Activated CD8-positive, alpha-beta memory T cell treated with anti-CD3 and anti-CD28 coated beads, Interleukin-2, amount 10 ng/mL, durations not matched to agents 7 days and 5 days (primary cell): ENCODE data around the gene GBGT1. TPM values are rescaled to one million over a fixed set of nuclear protein-coding genes. Genes with fewer than 3 reads are reported as not detected.

Experiments used
- ATAC-seq: fragments of 150-1000 bp; cut with Tn5 transposase; one replicate; pipeline ENCODE4 v1.10.0; 2021; ENCODE audit warnings: moderate library complexity
- CTCF ChIA-PET: fragments of 350-600 bp; sonication (Branson Sonifier 250); formaldehyde crosslinking; loops from one replicate; lab custom pipeline; 2021; ENCODE audit warnings: antibody characterized with exemption; lab: Charles Lee
- DNase-seq: peaks from one replicate; pipeline ENCODE4 v3.0.0-alpha.2; 2020
- H3K27ac Mint-ChIP-seq: one replicate; pipeline ENCODE4 v1.8.0; 2021; ENCODE audit warnings: mild to moderate bottlenecking, mixed read lengths
- H3K27me3 Mint-ChIP-seq: one replicate; pipeline ENCODE4 v1.8.0; 2021; ENCODE audit warnings: mixed read lengths
- H3K36me3 Mint-ChIP-seq: one replicate; pipeline ENCODE4 v1.8.0; 2021; ENCODE audit warnings: mild to moderate bottlenecking, mixed read lengths
- H3K4me1 Mint-ChIP-seq: one replicate; pipeline ENCODE4 v1.8.0; 2021; ENCODE audit warnings: mixed read lengths
- H3K4me3 Mint-ChIP-seq: one replicate; pipeline ENCODE4 v1.8.0; 2021; ENCODE audit warnings: mild to moderate bottlenecking, moderate library complexity, mixed read lengths
- H3K9me3 Mint-ChIP-seq: one replicate; pipeline ENCODE4 v1.8.0; 2022; ENCODE audit warnings: low read depth, mixed read lengths
- total RNA-seq, 2 experiments: library from RNA; stranded (reverse); gene quantifications; one replicate each; pipeline ENCODE4 v1.2.3, GENCODE V29; 2021

The GBGT1 gene
- total RNA-seq, 2 experiments from 2014 or later, result 3.9 to 5.7 TPM

DNA sequence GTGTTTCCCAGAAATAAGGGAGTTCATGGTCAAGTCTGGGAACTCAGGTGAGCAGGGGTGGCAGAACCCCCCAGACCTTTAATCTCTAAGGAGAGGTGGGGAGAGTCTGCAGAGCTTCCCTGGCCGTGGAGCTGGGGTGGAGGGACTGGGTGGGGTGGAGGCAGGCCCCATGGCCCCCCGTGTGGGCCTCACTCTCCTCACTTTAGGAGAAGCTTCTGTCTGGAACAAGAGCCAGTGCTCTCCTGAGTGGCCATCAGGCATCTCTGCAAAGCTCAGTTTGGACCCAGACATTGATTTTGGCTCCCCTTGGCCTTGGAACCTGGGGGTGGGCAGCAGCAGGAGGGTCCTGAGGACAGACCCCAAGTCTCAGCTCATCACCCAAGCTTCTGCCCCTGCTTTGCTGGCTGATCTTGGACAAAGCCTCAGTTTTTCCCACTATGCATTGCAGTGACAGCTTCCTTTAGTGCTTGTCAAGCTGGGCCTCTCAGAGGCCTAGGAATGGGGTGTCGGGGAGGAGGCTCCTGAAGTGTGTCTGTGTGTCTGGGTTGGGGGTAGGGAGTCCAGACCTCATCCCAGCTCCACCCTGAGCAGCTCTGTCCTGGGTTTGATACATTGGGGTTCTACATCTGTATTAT lies 3.5 kb upstream of the GBGT1 start:
- no peak for DNase-seq
- Mint-ChIP-seq H3K27ac (no peak overlapping the region), H3K4me1 (peaks cover 3% of the 10 kb centered on the region), H3K27me3 (peaks cover 23% of the 10 kb centered on the region), H3K4me3 (no peak overlapping the region), H3K36me3 (no peaks in the 10 kb centered on the region), H3K9me3 (no peaks in the 10 kb centered on the region)
- ATAC-seq, result no peak
- CTCF ChIA-PET, result interaction anchor here (1.1 to 2.2 kb wide), 3 partner anchors 13 to 145 kb away, joined by 3 to 4 read pairs (median 3); no protein-coding TSS in a partner anchor

DNA sequence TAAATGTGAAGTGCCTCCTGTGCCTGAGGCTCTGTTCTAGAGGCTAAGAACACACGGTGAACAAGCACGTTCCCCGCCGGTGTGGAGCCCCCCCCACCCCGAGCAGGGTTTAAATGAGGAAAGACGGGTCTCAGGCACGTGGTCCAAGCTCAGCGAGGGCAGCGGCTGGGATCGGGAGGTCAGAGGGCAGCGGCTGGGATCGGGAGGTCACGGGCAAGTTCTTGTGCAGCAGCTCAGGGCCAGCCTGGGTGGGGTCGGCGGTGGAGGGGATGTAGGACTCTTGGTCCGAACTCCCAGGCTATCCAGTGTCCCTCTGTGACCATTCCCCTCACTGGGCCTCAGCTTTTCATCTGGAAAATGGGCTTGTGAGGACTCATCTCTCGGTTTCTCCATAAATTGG lies 2.7 kb upstream of the GBGT1 start:
- CTCF ChIA-PET, result interaction anchor here (1.0 kb wide), 1 partner anchor 20 kb away, joined by 3 read pairs; no protein-coding TSS in a partner anchor
- Mint-ChIP-seq H3K9me3 (no peaks in the 10 kb centered on the region), H3K27ac (no peak overlapping the region), H3K27me3 (peaks cover 22% of the 10 kb centered on the region), H3K4me1 (peaks cover 3% of the 10 kb centered on the region), H3K36me3 (no peaks in the 10 kb centered on the region), H3K4me3 (no peak overlapping the region)
- no peak for ATAC-seq
- no peak for DNase-seq

DNA sequence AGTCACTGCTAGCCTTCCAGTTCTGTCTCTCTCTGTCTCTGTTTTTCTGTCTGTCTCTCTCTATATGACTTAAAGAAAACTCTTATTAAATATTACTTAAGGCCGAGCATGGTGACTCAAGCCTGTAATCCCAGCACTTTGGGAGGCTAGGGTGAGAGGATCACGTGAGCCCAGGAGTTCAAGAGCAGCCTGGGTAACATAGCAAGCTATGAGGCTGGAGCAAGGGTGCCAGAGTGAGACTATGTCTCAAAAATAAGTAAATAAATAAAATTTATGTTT lies 1.7 kb upstream of the GBGT1 start:
- Mint-ChIP-seq H3K36me3 (no peaks in the 10 kb centered on the region), H3K9me3 (no peaks in the 10 kb centered on the region), H3K27ac (no peak overlapping the region), H3K27me3 (peaks cover 26% of the 10 kb centered on the region), H3K4me3 (no peak overlapping the region), H3K4me1 (peaks cover 5% of the 10 kb centered on the region)
- CTCF ChIA-PET, result interaction anchor here (1.0 kb wide), 1 partner anchor 21 kb away, joined by 3 read pairs; no protein-coding TSS in a partner anchor
- ATAC-seq (no peak), DNase-seq (no peak)

DNA sequence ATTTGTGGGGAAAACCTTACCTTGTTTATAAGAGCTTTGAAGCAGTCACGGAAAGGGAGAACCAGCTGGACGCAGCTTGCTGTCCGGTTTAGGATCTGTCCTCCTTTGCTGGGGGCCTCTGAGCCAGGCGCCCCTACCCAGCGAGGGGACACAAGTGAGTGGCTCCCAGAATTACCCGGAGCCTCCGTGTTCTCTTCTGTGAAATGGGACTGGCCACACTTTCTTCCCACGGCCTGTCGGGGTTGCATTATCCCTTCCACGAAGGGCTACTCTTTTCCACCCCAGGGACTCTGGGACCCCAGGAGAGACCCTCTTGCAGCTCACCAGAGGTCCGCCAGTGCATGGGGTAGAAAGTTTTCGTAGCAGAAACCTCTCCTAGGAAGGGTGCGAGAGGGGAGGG lies 477 bp upstream of the GBGT1 start:
- H3K36me3 Mint-ChIP-seq, result no peaks in the 10 kb centered on the region
- no peak overlapping the region for H3K27ac Mint-ChIP-seq
- H3K27me3 Mint-ChIP-seq, result peaks cover 24% of the 10 kb centered on the region
- H3K9me3 Mint-ChIP-seq, result no peaks in the 10 kb centered on the region
- no peak for DNase-seq
- peaks cover 5% of the 10 kb centered on the region for H3K4me1 Mint-ChIP-seq
- peak overlapping the region; percentile 70 for H3K4me3 Mint-ChIP-seq
- CTCF ChIA-PET, result interaction anchor here (1.0 kb wide), 1 partner anchor 22 kb away, joined by 4 read pairs; no protein-coding TSS in a partner anchor
- no peak for ATAC-seq

DNA sequence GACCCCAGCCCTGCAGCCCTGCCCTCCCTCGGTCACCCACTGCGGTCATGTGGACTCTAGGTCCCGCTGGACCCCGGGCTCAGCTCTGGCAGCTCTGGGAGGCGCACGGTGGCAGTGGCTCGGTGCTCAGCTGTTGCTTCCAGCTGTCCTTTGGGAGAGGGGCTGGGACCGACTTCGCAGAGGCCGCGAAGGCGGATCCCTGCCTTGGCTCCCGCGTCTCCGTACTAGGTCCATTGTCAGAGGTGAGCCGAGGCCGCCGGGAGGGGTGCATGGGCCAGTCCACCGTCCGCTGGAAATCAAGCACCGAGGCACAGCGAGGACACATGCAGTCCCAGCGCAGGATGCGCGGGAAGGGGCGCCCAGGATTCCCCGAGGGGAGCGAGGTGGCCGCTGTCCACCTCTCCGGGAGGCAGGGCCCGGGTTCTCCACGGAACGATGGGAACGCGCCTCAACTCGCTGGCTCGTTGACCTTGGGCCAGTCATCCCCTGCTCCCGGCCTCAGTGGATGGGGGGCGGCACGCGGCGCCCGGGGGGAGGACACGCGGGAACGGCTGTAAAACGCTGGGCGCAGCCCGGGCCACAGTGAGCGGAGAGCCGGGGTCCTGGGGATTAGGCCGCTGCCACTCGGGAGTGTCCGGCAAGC lies 732 bp downstream of the GBGT1 start:
- no peak overlapping the region for H3K27ac Mint-ChIP-seq
- ATAC-seq, result no peak
- peak overlapping the region; percentile 11 for H3K4me3 Mint-ChIP-seq
- peaks cover 23% of the 10 kb centered on the region for H3K27me3 Mint-ChIP-seq
- CTCF ChIA-PET, result no interaction called here
- H3K9me3 Mint-ChIP-seq, result no peaks in the 10 kb centered on the region
- H3K36me3 Mint-ChIP-seq, result no peaks in the 10 kb centered on the region
- DNase-seq, result no peak
- peaks cover 5% of the 10 kb centered on the region for H3K4me1 Mint-ChIP-seq

DNA sequence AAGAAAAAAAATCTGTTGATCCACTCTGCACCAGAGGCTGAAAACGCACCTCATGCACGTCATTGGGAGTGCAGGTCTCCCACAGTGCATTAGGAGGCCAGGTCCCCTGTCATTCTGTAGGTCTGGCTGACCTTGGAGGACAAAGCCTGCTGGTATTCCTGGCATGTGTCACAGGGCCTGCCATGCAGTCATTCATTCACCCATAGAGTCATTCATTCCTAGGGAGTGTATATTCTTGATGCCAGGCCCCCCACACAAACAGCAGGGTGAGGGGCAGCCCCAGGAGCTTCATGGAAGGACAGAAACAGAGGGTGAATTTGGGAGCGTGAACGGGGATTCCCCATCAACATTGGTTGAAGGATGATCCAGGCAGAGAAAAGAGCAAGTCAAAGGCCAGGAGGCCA lies 2.2 kb downstream of the GBGT1 start:
- H3K4me1 Mint-ChIP-seq, result peaks cover 5% of the 10 kb centered on the region
- no peak for ATAC-seq
- no peak overlapping the region for H3K4me3 Mint-ChIP-seq
- no peaks in the 10 kb centered on the region for H3K9me3 Mint-ChIP-seq
- H3K27me3 Mint-ChIP-seq, result peaks cover 23% of the 10 kb centered on the region
- DNase-seq, result no peak
- no peak overlapping the region for H3K27ac Mint-ChIP-seq
- no peaks in the 10 kb centered on the region for H3K36me3 Mint-ChIP-seq
- CTCF ChIA-PET, result interaction anchor here (1.0 to 1.6 kb wide), 6 partner anchors 12 to 183 kb away, joined by 3 to 7 read pairs (median 4); partner anchors contain the start of gene GFI1B

DNA sequence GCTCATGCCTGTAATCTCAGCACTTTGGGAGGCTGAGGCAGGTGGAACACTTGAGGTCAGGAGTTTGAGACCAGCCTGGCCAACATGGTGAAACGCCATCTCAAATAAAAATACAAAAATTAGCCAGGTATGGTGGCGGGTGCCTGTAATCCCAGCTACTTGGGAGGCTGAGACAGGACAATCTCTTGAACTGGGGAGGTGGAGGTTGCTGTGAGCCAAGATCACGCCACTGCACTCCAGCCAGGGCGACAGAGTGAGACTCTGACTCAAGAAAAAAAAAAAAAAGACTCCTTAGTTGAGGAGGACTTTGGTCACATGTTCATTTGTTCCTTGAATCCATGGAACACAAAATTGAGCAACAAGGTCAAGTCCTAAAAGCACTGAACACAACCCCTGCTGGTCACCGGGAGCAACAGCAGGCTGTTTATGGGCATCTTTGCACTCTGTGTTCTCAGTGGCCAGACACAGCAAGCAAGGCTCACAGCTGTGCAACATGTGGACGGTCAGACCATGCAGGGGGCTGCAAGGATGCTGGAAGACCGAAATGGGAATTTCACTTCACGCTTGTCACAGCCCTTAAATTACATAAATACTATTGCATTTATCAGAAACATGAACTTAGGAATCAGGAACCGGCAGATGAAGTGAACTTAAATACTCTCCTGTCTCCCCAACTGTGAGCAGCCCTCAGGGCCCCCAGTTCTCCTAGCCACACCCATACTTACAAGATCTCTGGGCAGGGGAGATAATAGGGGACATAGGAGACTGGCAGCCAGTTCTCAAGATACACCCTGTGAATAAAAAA lies 2.8 kb downstream of the GBGT1 start:
- no peak overlapping the region for H3K4me3 Mint-ChIP-seq
- H3K9me3 Mint-ChIP-seq, result no peaks in the 10 kb centered on the region
- CTCF ChIA-PET, result interaction anchor here (0.8 to 1.7 kb wide), 11 partner anchors 10 to 183 kb away, joined by 3 to 7 read pairs (median 3); partner anchors contain the start of genes GFI1B and GTF3C5
- H3K27ac Mint-ChIP-seq, result no peak overlapping the region
- H3K4me1 Mint-ChIP-seq, result peaks cover 5% of the 10 kb centered on the region
- DNase-seq (peak; percentile 69), ATAC-seq (peak; percentile 77)
- H3K36me3 Mint-ChIP-seq, result no peaks in the 10 kb centered on the region
- peaks cover 19% of the 10 kb centered on the region for H3K27me3 Mint-ChIP-seq

DNA sequence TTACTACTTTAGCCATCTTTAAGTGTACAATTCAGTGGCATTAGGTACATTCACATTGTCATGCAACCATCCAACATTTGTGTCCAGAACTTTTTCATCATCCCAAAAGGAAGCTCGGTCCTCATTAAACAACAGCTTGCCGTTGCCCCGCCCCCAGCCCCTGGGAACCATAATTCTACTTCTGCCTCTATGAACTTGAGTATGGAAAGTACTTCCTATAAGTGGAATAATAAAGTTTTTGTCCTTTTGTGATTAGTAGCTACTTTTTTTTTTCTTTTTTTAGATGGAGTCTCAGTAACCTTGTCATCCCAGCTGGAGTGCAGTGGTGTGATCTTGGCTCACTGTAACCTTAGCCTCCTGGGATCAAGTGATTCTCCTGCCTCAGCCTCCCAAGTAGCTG lies 5.0 kb downstream of the GBGT1 start:
- DNase-seq (no peak), ATAC-seq (no peak)
- H3K4me1 Mint-ChIP-seq, result peaks cover 3% of the 10 kb centered on the region
- H3K4me3 Mint-ChIP-seq, result no peak overlapping the region
- peaks cover 14% of the 10 kb centered on the region for H3K27me3 Mint-ChIP-seq
- CTCF ChIA-PET, result interaction anchor here (0.7 to 2.8 kb wide), 8 partner anchors 9 to 579 kb away, joined by 3 to 10 read pairs (median 3); partner anchors contain the start of genes GTF3C5 and SARDH
- no peaks in the 10 kb centered on the region for H3K9me3 Mint-ChIP-seq
- H3K36me3 Mint-ChIP-seq, result no peaks in the 10 kb centered on the region
- no peak overlapping the region for H3K27ac Mint-ChIP-seq

DNA sequence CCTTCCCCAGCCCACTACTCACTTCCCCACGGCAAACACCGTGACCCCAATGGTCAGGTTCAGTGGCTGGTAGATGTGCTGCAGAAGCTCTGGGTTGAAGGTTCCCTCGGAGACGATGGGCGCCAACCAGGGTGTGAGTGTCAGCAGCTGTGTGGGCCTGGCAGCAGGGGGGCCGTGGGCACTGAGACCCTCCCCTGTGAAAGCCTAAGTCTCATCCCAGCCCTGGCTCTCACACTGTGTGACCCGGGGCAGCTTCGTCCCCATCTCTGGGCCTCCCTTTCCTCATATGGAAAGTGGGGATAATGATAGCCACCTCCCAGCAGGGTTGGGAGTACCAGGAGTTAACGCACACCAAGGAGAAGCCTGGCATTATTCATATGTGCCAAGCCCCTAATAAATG lies 8.6 kb downstream of the GBGT1 start:
- H3K9me3 Mint-ChIP-seq, result no peaks in the 10 kb centered on the region
- no peak overlapping the region for H3K27ac Mint-ChIP-seq
- CTCF ChIA-PET, result interaction anchor here (1.0 to 2.7 kb wide), 3 partner anchors 11 to 125 kb away, joined by 3 to 12 read pairs (median 4); partner anchors contain the start of gene GTF3C5
- H3K4me3 Mint-ChIP-seq, result no peak overlapping the region
- DNase-seq, result no peak
- H3K27me3 Mint-ChIP-seq, result no peaks in the 10 kb centered on the region
- H3K36me3 Mint-ChIP-seq, result no peaks in the 10 kb centered on the region
- no peak for ATAC-seq
- H3K4me1 Mint-ChIP-seq, result no peaks in the 10 kb centered on the region

DNA sequence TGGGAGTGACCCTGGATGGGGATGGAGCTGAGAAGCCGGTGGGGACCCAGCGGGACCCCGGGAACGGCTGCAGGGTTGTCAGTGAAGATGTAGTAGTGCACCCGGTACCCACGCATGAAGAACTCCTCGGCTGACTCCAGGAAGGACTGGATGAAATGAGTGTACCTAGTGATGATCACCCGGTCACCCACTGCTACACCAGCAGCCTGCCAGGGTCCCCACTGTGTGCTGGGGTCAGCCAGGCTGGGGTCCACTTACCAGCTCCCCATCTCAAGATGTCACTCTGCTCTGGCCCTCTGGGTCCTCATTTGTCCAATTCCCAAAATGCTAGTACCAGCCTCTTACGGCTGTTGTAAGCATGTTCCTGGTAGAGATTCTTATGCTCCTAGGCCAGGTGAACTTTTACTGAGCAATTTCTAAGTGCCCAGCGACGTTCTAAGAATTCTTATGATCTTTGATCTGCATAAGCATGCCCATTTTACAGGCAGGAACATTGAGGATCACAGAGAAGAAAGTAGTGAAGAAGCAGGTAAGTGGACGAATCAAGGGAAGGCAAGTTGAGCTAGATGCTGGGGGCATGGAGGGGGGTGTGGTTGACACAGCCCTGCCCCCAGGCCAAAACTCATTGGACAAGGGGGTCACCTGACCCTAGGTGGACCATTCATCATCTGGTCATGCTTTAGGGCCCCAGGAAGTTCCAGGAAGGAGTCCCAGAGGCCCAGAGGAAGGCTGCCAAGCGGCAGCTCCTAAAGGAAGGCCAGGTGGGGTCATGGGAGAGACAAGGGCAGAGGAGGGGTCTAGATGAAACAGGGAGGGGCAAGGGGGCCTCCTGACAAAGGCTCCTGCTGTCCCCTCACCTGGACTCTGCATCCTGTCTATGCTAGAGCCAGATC lies 9.4 kb downstream of the GBGT1 start:
- H3K36me3 Mint-ChIP-seq, result no peaks in the 10 kb centered on the region
- ATAC-seq (no peak), DNase-seq (no peak)
- no peak overlapping the region for H3K4me3 Mint-ChIP-seq
- H3K4me1 Mint-ChIP-seq, result peaks cover 2% of the 10 kb centered on the region
- no peak overlapping the region for H3K27ac Mint-ChIP-seq
- H3K27me3 Mint-ChIP-seq, result no peaks in the 10 kb centered on the region
- CTCF ChIA-PET, result interaction anchor here (1.0 to 2.7 kb wide), 3 partner anchors 11 to 135 kb away, joined by 3 to 12 read pairs (median 4); partner anchors contain the start of gene GTF3C5
- H3K9me3 Mint-ChIP-seq, result no peaks in the 10 kb centered on the region

DNA sequence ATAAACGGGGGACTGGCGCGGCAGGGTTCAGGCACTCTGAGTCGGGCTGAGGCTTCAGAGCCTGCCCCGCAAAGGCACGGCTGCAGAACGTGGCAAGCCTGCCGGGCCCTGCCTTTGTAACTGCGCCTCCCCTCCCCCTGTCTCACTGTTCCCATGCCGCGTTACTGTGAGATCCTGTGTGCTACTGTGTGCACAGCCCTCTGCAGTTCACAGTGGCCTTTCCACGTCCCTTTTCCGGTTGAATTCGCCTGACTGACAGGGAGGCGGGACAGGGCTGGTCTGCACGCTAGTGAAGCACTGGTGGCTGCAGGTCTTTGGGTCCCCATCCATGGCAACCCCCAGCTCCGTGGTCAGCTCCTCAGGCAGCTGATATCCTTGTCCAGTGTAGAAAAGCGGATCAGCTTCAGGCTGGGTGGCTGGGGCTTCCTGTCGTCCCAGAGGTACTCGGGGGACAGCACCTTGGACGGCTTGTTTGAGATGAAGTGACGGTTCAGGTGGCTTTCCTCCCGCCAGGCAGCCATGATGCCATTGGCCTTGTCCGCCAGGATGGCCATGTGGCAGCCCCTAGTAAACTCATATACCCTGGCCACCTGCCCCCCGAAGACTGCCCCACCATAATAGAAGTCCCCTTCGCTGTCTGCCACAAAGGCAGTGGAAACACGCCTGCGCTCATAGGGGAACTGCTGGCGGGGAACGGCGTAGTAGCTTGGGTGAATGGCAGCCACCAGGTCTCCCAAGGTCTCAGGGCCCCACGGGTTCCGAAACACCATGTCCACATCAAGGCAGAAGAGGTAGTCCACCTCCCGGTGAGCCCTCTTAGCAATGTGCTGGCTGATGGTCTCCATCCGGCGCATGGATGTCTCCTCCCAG lies 10.3 kb downstream of the GBGT1 start:
- DNase-seq, result no peak
- Mint-ChIP-seq H3K4me1 (peaks cover 2% of the 10 kb centered on the region), H3K27me3 (no peaks in the 10 kb centered on the region), H3K4me3 (no peak overlapping the region), H3K9me3 (no peaks in the 10 kb centered on the region), H3K36me3 (no peaks in the 10 kb centered on the region), H3K27ac (no peak overlapping the region)
- CTCF ChIA-PET, result interaction anchor here (1.0 kb wide), 1 partner anchor 135 kb away, joined by 3 read pairs; no protein-coding TSS in a partner anchor
- no peak for ATAC-seq
